Measurements from ENCODE around the gene CD74. TPM values are rescaled to one million over a fixed set of nuclear protein-coding genes. Genes with fewer than 3 reads are reported as not detected.
A peak's percentile ranks its signal among the peaks of the same experiment; 100 is the strongest.

Gene CD74
- total RNA-seq, 1 experiment from 2014 or later: 19.5 TPM

- H3K79me1 ChIP-seq (ENCODE audit: insufficient read depth, low read depth, low read length, poor library complexity, severe bottlenecking): no peaks in the 10 kb centered on the region
- H4K8ac ChIP-seq (replicated peaks; ENCODE audit: insufficient read length, low read depth, low read length): no peak overlapping the region
- H3K27ac ChIP-seq (ENCODE audit: insufficient read length, low read depth, low read length): no peak overlapping the region
These were observed 1.3 kb downstream of the CD74 start for GRCh38 chr5:150411245-150411979.

More at GRCh38 chr5:150411245-150411979, 1.3 kb downstream of the CD74 start:
- Histone ChIP-seq H2AK5ac (ENCODE audit: insufficient read length, low read length) (no peak overlapping the region), H3K4ac (ENCODE audit: low read depth, low read length) (no peak overlapping the region), H3K14ac (ENCODE audit: insufficient read depth, low read length) (no peak overlapping the region), H3T11ph (ENCODE audit: low read length) (no peak overlapping the region), H2BK20ac (ENCODE audit: low read depth, low read length, poor library complexity, severe bottlenecking) (no peak overlapping the region), H4K91ac (ENCODE audit: insufficient read length, low read depth, low read length) (no peak overlapping the region), H4K20me1 (ENCODE audit: control insufficient read depth, insufficient read depth, insufficient read length) (no peaks in the 10 kb centered on the region), H3K27me3 (ENCODE audit: insufficient read depth, low read length) (no peaks in the 10 kb centered on the region), H3K9ac (ENCODE audit: extremely low read depth, insufficient read length, low read length) (no peak overlapping the region), H2AFZ (ENCODE audit: low read length) (no peak overlapping the region), H3K4me1 (ENCODE audit: insufficient read depth, low read length) (peaks cover 4% of the 10 kb centered on the region; the same call in 1 of the 2 replicates), H2BK120ac (ENCODE audit: low read depth, low read length, poor library complexity, severe bottlenecking) (no peak overlapping the region), H3K4me2 (ENCODE audit: insufficient read depth, insufficient read length, low read length) (no peak overlapping the region), H3K79me2 (ENCODE audit: insufficient read depth, low read length) (no peaks in the 10 kb centered on the region), H2BK5ac (ENCODE audit: insufficient read length, low read length) (no peak overlapping the region), H3K23ac (ENCODE audit: insufficient read length, low read depth, low read length) (no peak overlapping the region), H3K23me2 (ENCODE audit: insufficient read length, low read depth, low read length, poor library complexity, severe bottlenecking) (no peaks in the 10 kb centered on the region), H2BK12ac (ENCODE audit: insufficient read length, low read depth, low read length) (no peak overlapping the region), H3K56ac (ENCODE audit: insufficient read length, low read depth, low read length) (no peak overlapping the region), H2BK15ac (ENCODE audit: low read depth, low read length) (no peak overlapping the region), H3K9me3 (ENCODE audit: control insufficient read depth, low read depth, low read length) (no peaks in the 10 kb centered on the region), H4K5ac (ENCODE audit: insufficient read length, low read depth, low read length) (no peak overlapping the region), H3K18ac (ENCODE audit: insufficient read length, low read depth, low read length) (no peak overlapping the region)
- no peaks in the 10 kb centered on the region; a peak in 1 of 7 replicates for H3K36me3 Mint-ChIP-seq (ENCODE audit: insufficient read depth in 1 of 3, low read depth in 3 of 3)
- no peak for TF ChIP-seq CTCF (conservative IDR thresholded peaks at IDR 0.05)
- no peak for DNase-seq
- H3K4me3 Mint-ChIP-seq: no peak overlapping the region
- no CpG with 5 or more reads among the region's 5 CpGs for WGBS (ENCODE audit: extremely low coverage, insufficient read length, low lambda C conversion rate)
- H3K27ac Mint-ChIP-seq: peak overlapping the region in 2 of 3 experiments; percentile 61 to 70; a peak in 3 of 7 replicates
- peaks cover 40 to 49% of the 10 kb centered on the region in 2 experiments for H3K4me1 Mint-ChIP-seq
- no peaks in the 10 kb centered on the region; the same call in none of the 2 replicates for H3K27me3 Mint-ChIP-seq (ENCODE audit: low read depth)
- H3K9me3 Mint-ChIP-seq: no peaks in the 10 kb centered on the region; a peak in 1 of 5 replicates
